Heart left ventricle (tissue), 13 donors: Measurements from ENCODE around the gene TFEB.

Experiments
- POLR2A ChIP-seq, 2 donors: fragments of 450-650 bp; IDR thresholded peaks; one replicate each; pipeline ENCODE4 v1.6.1; 2017; ENCODE audit warnings: antibody characterized with exemption in 2 of 2, mild to moderate bottlenecking in 2 of 2, moderate library complexity in 2 of 2
- TF ChIP-seq, protein P1 (sequence below), 12 donors: fragments of 200-600 bp; sonication (generic) in 4 of 12; IDR thresholded peaks; one replicate each; pipeline versions ENCODE4 v1.5.0 to v1.8.0; 2018 to 2022; ENCODE audit warnings: antibody characterized with exemption in 12 of 12, mild to moderate bottlenecking in 5 of 12
- donor health status: ischemic (EF 13 %, LVEDD 7.1; RV severe dilation, severe dysfunction).
- donor health status: DM: no; HTN: yes; CAD: no.
- donor health status: DM: no; HTN: no; CAD: no.
- donor health status: ischemic (EF 25% LVEDD 6.9; RV normal size, moderate dysfunction).
- donor health status: ischemic (EF 25% LVEDD 5.7; RV mildly dilated, moderate dysfunction).
- donor health status: ischemic (EF 35%, LVEDD 5.7; RV mildly dilated, moderate dysfunction).
- donor health status: nonischemic (EF 11% LVEDD 7.7; RV severe dilation, severe dysfunction).
- donor health status: DM: yes; HTN: yes; CAD: no.
- donor health status: PGD.
- donor health status: ischemic (EF 29% LVEDD 5.4; RV normal size, mild dysfunction).
- donor health status: nonischemic (EF 23%, LVEDD 6.1; RV moderate dilation, normal function).

DNA sequence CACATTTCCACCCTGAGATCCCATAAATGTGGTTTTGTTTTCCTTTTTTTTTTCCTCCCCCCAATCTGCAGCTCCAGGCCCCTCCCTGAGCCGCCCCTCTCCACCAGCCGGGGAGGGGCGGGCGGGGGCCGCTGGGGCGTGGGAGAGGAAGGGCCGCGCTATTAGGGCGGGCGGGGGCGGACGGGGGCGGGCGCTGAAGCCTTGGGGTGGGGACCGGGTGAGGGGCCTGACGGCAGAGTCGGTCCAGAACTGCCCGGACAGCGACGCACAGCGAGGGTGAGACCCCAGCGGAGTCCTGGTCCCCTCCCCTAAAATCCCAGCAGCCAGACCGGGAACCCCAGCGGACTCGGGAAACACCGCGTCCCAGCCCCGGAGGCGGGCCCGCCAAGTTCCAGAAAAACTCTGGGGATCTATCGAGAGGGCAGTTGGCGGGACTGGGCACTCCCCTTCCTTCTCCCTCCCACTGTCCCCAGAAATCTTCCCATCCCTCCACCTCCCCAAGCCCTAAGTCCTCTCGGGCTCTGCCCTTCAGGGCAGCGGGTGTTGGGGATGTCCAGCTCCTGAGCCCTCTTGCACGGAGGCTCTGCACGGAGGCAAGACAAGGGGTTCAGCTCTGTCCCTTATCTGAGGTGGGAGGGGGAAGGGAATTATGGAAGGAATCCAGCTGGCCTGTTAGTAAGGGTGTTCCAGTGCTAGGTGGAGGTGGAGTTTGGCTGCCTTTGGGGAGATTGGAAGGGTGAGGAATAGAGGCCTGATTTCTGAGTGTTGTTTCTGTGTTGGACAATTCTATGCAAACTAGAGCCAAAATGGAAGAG is 45.4 kb upstream of the TFEB start, which contains the start of gene PRICKLE4:
- TF ChIP-seq, protein P1, sequence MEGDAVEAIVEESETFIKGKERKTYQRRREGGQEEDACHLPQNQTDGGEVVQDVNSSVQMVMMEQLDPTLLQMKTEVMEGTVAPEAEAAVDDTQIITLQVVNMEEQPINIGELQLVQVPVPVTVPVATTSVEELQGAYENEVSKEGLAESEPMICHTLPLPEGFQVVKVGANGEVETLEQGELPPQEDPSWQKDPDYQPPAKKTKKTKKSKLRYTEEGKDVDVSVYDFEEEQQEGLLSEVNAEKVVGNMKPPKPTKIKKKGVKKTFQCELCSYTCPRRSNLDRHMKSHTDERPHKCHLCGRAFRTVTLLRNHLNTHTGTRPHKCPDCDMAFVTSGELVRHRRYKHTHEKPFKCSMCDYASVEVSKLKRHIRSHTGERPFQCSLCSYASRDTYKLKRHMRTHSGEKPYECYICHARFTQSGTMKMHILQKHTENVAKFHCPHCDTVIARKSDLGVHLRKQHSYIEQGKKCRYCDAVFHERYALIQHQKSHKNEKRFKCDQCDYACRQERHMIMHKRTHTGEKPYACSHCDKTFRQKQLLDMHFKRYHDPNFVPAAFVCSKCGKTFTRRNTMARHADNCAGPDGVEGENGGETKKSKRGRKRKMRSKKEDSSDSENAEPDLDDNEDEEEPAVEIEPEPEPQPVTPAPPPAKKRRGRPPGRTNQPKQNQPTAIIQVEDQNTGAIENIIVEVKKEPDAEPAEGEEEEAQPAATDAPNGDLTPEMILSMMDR (IDR thresholded peaks at IDR 0.05), result no peak
- no peak for TF ChIP-seq POLR2A (IDR thresholded peaks at IDR 0.05)
